HG02678 (cell line): ENCODE measurements around the gene AKAIN1.

Experiments
- ATAC-seq: cut with Tn5 transposase; IDR thresholded peaks from one replicate; pipeline ENCODE4 v1.9.1; 2021; ENCODE audit warnings: mild to moderate bottlenecking, moderate library complexity; ENCODE audit not compliant: unreplicated experiment

AKAIN1 gene

GRCh38 chr18:5097116-5097703 is 99.8 kb downstream of the AKAIN1 start:
- no peak for ATAC-seq

DNA sequence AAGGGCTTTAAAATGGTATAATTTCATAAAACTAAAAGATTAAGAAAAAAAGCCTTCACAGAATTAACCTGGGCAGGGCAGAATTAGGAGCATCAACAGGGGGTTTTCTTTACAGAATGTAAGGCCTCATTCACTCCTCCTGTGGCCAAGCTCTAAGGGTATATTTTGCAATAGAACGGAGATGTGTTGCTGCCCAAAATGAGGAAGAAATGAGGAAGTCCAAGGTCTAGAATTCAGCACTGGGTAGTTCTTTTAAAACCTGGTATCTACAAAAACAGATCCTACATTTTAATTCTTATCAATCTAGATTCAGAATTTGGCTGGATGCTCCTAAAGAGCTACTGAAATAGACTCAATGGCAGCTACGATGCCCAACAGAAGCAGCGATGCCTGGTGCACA is 101.8 kb downstream of the AKAIN1 start:
- no peak for ATAC-seq

- ATAC-seq: no peak
These were observed 103.2 kb downstream of the AKAIN1 start for GRCh38 chr18:5093902-5094301.
